Ishikawa (cell line): ENCODE results near the gene FBXO10.

ENCODE experiments used
- CEBPB ChIP-seq: IDR thresholded peaks from 2 replicates; pipeline ENCODE4 v1.6.1; 2012
- CREB1 ChIP-seq: IDR thresholded peaks from 2 replicates; pipeline ENCODE4 v1.6.1; 2012; ENCODE audit warnings: low read depth
- EGR1 ChIP-seq: IDR thresholded peaks from 2 replicates; pipeline ENCODE4 v1.6.1; 2012
- EP300 ChIP-seq: IDR thresholded peaks from 2 replicates; pipeline ENCODE4 v1.6.1; 2012; ENCODE audit warnings: borderline replicate concordance
- FOXM1 ChIP-seq: IDR thresholded peaks from 2 replicates; pipeline ENCODE4 v1.6.1; 2012; ENCODE audit warnings: low read depth, borderline replicate concordance
- NFIC ChIP-seq: IDR thresholded peaks from 2 replicates; pipeline ENCODE4 v1.6.1; 2012
- RAD21 ChIP-seq: IDR thresholded peaks from 2 replicates; pipeline ENCODE4 v1.6.1; 2012; ENCODE audit warnings: low read depth
- TAF1 ChIP-seq: IDR thresholded peaks from 2 replicates; pipeline ENCODE4 v1.6.1; 2012; ENCODE audit warnings: low read depth, mild to moderate bottlenecking
- TCF12 ChIP-seq: IDR thresholded peaks from 2 replicates; pipeline ENCODE4 v1.6.1; 2012; ENCODE audit warnings: low read depth
- TEAD4 ChIP-seq: IDR thresholded peaks from 2 replicates; pipeline ENCODE4 v1.6.1; 2012
- YY1 ChIP-seq: IDR thresholded peaks from 2 replicates; pipeline ENCODE4 v1.6.1; 2012; ENCODE audit warnings: low read depth
- ZBTB7A ChIP-seq: IDR thresholded peaks from 2 replicates; pipeline ENCODE4 v1.6.1; 2012; ENCODE audit warnings: low read depth
- TF ChIP-seq, protein P1 (sequence below): IDR thresholded peaks from 2 replicates; pipeline ENCODE4 v1.6.1; 2012
- TF ChIP-seq, protein P2 (sequence below): IDR thresholded peaks from 2 replicates; pipeline ENCODE4 v1.6.1; 2012; ENCODE audit warnings: low read depth, mild to moderate bottlenecking
- TF ChIP-seq, protein P3 (sequence below): IDR thresholded peaks from 2 replicates; pipeline ENCODE4 v1.6.1; 2012

The FBXO10 gene

DNA sequence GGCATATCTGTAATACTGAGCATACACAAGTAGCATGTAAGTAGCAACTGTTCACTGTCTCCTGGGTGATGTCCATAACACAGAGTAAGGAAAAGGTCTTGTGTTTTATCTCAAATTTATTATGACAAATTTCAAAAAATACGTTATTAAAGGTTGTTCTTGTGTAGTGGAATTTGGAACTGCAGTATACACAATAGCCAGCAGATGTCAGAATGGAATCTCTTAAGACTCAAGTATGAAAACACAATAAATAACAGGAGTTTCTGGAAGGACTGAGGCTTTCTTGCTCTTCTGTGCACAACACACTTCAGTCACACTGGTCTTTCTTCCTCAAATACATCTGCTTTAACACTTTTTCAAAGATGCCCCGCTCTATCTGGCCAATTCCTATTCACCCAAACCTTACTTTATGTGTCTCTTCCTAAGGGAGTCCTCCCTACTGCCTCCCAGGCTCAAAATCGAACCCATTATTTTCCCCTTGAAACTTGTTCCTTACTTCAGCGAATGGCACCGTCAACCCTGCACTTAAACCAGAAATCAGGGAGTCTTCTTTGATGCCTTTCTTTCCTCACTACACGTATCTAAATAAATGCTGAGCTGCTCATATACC lies 6.5 kb upstream of the FBXO10 start:
- TF ChIP-seq RAD21 (peak; percentile 43), YY1 (no peak)

DNA sequence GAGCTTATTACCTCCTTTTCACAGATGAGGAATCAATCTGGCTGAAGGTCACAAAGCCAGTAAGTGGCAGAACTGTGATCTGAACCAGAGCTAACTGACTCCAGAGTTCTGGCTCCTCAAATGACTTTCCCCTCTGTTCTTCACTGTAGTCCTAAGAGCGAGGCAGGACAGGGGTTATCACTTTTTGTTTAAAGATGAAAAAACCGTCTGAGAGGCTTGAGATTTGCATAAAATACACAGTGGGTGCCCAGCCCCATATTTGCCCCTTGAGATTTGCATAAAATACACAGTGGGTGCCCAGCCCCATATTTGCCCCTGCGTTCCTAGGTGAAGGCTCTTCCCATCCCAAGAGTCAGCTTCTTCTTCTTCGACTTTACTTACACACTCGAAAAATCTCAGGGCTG lies 667 bp downstream of the FBXO10 start:
- TF ChIP-seq, protein P1, sequence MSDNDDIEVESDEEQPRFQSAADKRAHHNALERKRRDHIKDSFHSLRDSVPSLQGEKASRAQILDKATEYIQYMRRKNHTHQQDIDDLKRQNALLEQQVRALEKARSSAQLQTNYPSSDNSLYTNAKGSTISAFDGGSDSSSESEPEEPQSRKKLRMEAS, result no peak
- TF ChIP-seq FOXM1 (no peak), ZBTB7A (no peak), CEBPB (no peak), CREB1 (no peak), YY1 (no peak), TEAD4 (no peak), EGR1 (no peak), EP300 (no peak), TAF1 (no peak), RAD21 (no peak), NFIC (no peak)
- TF ChIP-seq, protein P2, sequence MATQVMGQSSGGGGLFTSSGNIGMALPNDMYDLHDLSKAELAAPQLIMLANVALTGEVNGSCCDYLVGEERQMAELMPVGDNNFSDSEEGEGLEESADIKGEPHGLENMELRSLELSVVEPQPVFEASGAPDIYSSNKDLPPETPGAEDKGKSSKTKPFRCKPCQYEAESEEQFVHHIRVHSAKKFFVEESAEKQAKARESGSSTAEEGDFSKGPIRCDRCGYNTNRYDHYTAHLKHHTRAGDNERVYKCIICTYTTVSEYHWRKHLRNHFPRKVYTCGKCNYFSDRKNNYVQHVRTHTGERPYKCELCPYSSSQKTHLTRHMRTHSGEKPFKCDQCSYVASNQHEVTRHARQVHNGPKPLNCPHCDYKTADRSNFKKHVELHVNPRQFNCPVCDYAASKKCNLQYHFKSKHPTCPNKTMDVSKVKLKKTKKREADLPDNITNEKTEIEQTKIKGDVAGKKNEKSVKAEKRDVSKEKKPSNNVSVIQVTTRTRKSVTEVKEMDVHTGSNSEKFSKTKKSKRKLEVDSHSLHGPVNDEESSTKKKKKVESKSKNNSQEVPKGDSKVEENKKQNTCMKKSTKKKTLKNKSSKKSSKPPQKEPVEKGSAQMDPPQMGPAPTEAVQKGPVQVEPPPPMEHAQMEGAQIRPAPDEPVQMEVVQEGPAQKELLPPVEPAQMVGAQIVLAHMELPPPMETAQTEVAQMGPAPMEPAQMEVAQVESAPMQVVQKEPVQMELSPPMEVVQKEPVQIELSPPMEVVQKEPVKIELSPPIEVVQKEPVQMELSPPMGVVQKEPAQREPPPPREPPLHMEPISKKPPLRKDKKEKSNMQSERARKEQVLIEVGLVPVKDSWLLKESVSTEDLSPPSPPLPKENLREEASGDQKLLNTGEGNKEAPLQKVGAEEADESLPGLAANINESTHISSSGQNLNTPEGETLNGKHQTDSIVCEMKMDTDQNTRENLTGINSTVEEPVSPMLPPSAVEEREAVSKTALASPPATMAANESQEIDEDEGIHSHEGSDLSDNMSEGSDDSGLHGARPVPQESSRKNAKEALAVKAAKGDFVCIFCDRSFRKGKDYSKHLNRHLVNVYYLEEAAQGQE, result no peak
- TF ChIP-seq, protein P3, sequence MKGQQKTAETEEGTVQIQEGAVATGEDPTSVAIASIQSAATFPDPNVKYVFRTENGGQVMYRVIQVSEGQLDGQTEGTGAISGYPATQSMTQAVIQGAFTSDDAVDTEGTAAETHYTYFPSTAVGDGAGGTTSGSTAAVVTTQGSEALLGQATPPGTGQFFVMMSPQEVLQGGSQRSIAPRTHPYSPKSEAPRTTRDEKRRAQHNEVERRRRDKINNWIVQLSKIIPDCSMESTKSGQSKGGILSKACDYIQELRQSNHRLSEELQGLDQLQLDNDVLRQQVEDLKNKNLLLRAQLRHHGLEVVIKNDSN, result no peak

DNA sequence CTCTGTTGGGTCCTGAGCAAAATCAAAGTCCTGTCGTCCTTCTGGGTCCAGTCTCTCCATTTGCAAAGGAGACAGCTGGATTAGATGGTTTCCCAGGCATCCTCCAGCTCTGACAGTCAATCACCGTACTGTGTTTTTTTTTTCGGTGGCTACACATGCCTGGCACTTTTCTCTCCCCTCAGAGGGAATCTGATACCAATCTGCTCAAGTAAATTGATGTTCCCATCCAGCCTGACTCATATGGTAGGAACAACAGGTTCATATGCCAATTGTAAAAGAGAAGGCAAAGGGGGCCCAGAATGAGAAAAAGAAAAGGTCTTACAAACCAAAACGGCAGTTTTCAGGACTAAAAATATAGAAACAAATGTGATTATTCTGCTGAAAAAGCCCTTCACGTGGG lies 1.2 kb downstream of the FBXO10 start:
- TF ChIP-seq FOXM1, result no peak
- no peak for TF ChIP-seq RAD21
- no peak for TF ChIP-seq TAF1
- no peak for TF ChIP-seq TEAD4
- TF ChIP-seq, protein P2, result no peak
- no peak for TF ChIP-seq CEBPB
- TF ChIP-seq, protein P3, result no peak
- TF ChIP-seq TCF12, result no peak
- no peak for TF ChIP-seq EGR1
- no peak for TF ChIP-seq CREB1

DNA sequence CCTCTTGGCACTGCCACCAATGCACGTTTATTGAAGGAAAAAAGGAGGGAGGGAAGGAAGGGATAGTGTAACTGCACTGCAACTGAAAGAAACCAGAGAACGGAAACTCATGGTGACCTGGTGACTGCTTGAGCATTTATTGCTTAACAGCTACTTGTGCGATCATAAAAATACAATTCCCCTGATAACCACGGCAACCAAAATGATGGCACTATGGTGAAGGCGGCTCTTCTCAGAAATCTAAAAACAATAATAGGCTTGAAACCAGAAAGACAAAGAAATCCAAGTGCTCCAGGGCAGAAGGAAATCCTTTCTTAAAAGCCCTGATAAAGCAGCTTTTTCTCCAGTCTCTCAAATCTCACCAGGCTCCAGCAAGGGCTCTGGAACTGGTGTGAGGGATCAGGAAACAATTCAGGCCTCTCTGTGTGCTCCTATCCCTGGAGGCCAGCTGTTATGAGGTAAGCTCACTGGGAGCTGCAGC lies 1.9 kb downstream of the FBXO10 start:
- no peak for TF ChIP-seq TAF1
- TF ChIP-seq, protein P3, result no peak
- no peak for TF ChIP-seq RAD21
- TF ChIP-seq, protein P1, result no peak
- TF ChIP-seq FOXM1, result no peak
- TF ChIP-seq EGR1, result no peak
- no peak for TF ChIP-seq TCF12
- TF ChIP-seq ZBTB7A, result no peak
- no peak for TF ChIP-seq TEAD4
- TF ChIP-seq, protein P2, result no peak
- TF ChIP-seq YY1, result no peak

DNA sequence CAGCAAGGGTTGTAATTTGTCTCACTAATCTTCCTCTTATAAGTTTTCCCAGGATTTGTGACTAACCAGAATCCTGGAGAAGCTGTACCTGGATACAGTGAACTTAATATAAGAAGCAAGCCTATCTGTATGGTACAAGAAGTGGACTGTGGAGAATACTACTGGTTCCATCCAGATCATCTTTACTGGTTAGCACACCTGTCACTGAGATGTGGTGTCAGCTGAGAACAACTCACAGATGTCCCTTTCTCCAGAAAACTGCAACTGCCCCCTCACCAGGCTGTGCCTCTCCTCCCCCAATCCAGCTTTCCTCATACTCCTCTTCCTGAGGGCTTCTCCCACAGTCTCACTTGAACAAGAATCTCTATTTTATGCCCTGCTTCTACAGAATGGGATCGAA lies 4.9 kb downstream of the FBXO10 start:
- no peak for TF ChIP-seq EP300
- TF ChIP-seq FOXM1, result no peak
- no peak for TF ChIP-seq NFIC
- TF ChIP-seq ZBTB7A, result no peak
- TF ChIP-seq, protein P3, result no peak
- TF ChIP-seq, protein P2, result no peak
